HEK293 (cell line): ENCODE measurements around the gene AFF2.

Source experiments
- CTCF ChIA-PET: fragments of 350-600 bp; formaldehyde crosslinking; extraction: SDS; loops from one replicate; lab custom pipeline; 2021; ENCODE audit warnings: antibody characterized with exemption; lab: Yijun Ruan, JAX
- POLR2A ChIA-PET: fragments of 300-600 bp; formaldehyde crosslinking; extraction: SDS; loops from one replicate; lab custom pipeline; 2020; ENCODE audit warnings: antibody characterized with exemption, inconsistent platforms; lab: Yijun Ruan, JAX
- H3K27ac ChIP-seq: fragments of 200-500 bp; sonication (Bioruptor generic); 2 replicates; pipeline ENCODE4 v1.5.1; 2014; ENCODE audit warnings: low read depth, low read length, control low read depth, inconsistent platforms; ENCODE audit errors: extremely low read depth
- H3K36me3 ChIP-seq, 2 experiments: fragments of 200-500 bp in 1 of 2; sonication (Bioruptor generic) in 1 of 2; 1 replicate in 1 of 2; 2 replicates in 1 of 2; pipeline ENCODE4 v1.5.1; 2014 to 2017; ENCODE audit warnings: inconsistent platforms in 2 of 2, low read length in 2 of 2; ENCODE audit not compliant: control insufficient read depth in 2 of 2, insufficient read depth in 1 of 2
- H3K4me1 ChIP-seq: fragments of 200-500 bp; sonication (Bioruptor generic); 2 replicates; pipeline ENCODE4 v1.5.1; 2014; ENCODE audit warnings: mild to moderate bottlenecking, low read length, inconsistent platforms; ENCODE audit not compliant: control insufficient read depth, insufficient read depth
- H3K4me3 ChIP-seq: 2 replicates; pipeline ENCODE4 v1.5.1; 2011; ENCODE audit warnings: low read depth, mild to moderate bottlenecking, control low read depth, low read length, moderate library complexity
- H3K9me3 ChIP-seq: fragments of 200-500 bp; sonication (Bioruptor generic); 2 replicates; pipeline ENCODE4 v1.5.1; 2014; ENCODE audit warnings: low read depth, low read length, inconsistent platforms; ENCODE audit not compliant: control insufficient read depth, insufficient read depth
- GLI2 ChIP-seq: fragments of 450-650 bp; formaldehyde crosslinking; IDR thresholded peaks from 2 replicates; pipeline ENCODE4; 2017; ENCODE audit warnings: missing biosample characterization, missing genetic modification characterization, low read depth, borderline replicate concordance
- GLIS1 ChIP-seq: fragments of 450-650 bp; formaldehyde crosslinking; IDR thresholded peaks from 2 replicates; pipeline ENCODE4 v1.5.1; 2016; ENCODE audit warnings: missing biosample characterization, missing genetic modification characterization
- KLF10 ChIP-seq: fragments of 450-650 bp; IDR thresholded peaks from 2 replicates; pipeline ENCODE4 v1.5.1; 2018; ENCODE audit warnings: missing biosample characterization, mild to moderate bottlenecking, missing genetic modification characterization
- RBAK ChIP-seq: fragments of 450-650 bp; formaldehyde crosslinking; IDR thresholded peaks from 2 replicates; pipeline ENCODE4 v1.5.1; 2016; ENCODE audit warnings: missing biosample characterization, missing genetic modification characterization
- SALL2 ChIP-seq: fragments of 450-650 bp; formaldehyde crosslinking; IDR thresholded peaks from 2 replicates; pipeline ENCODE4 v1.5.0; 2017; ENCODE audit warnings: missing biosample characterization, mild to moderate bottlenecking, missing genetic modification characterization, borderline replicate concordance
- SETDB1 ChIP-seq: IDR thresholded peaks from one replicate; pipeline ENCODE4 v1.6.1; 2017; ENCODE audit warnings: mild to moderate bottlenecking, low read length, moderate library complexity, mixed read lengths; ENCODE audit not compliant: insufficient read length
- YY1 ChIP-seq: fragments of 450-650 bp; formaldehyde crosslinking; IDR thresholded peaks from 2 replicates; pipeline ENCODE4 v1.5.1; 2018; ENCODE audit warnings: missing biosample characterization, missing genetic modification characterization
- ZBTB1 ChIP-seq: fragments of 450-650 bp; formaldehyde crosslinking; IDR thresholded peaks from 2 replicates; pipeline ENCODE4 v1.5.1; 2016; ENCODE audit warnings: missing biosample characterization, missing genetic modification characterization
- ZBTB17 ChIP-seq: fragments of 450-650 bp; formaldehyde crosslinking; IDR thresholded peaks from 2 replicates; pipeline ENCODE4 v1.5.1; 2016; ENCODE audit warnings: missing biosample characterization, missing genetic modification characterization
- ZNF146 ChIP-seq: fragments of 450-650 bp; formaldehyde crosslinking; IDR thresholded peaks from 2 replicates; pipeline ENCODE4 v1.5.1; 2016; ENCODE audit warnings: missing biosample characterization, missing genetic modification characterization
- ZNF19 ChIP-seq: fragments of 450-650 bp; formaldehyde crosslinking; IDR thresholded peaks from 2 replicates; pipeline ENCODE4; 2016; ENCODE audit warnings: missing biosample characterization, missing genetic modification characterization, low read depth
- ZNF501 ChIP-seq: fragments of 450-650 bp; formaldehyde crosslinking; IDR thresholded peaks from 2 replicates; pipeline ENCODE4 v1.5.1; 2016; ENCODE audit warnings: missing biosample characterization, missing genetic modification characterization
- ZNF571 ChIP-seq: fragments of 450-650 bp; formaldehyde crosslinking; IDR thresholded peaks from 2 replicates; pipeline ENCODE4 v1.5.0; 2017; ENCODE audit warnings: missing biosample characterization, missing genetic modification characterization
- ZNF664 ChIP-seq: fragments of 450-650 bp; formaldehyde crosslinking; IDR thresholded peaks from 2 replicates; pipeline ENCODE4 v1.5.1; 2016; ENCODE audit warnings: missing biosample characterization, missing genetic modification characterization
- ZNF670 ChIP-seq: fragments of 450-650 bp; formaldehyde crosslinking; IDR thresholded peaks from 2 replicates; pipeline ENCODE4 v1.5.1; 2016; ENCODE audit warnings: missing biosample characterization, missing genetic modification characterization, low read depth
- ZNF768 ChIP-seq: fragments of 450-650 bp; formaldehyde crosslinking; IDR thresholded peaks from 2 replicates; pipeline ENCODE4 v1.5.1; 2018; ENCODE audit warnings: missing biosample characterization, mild to moderate bottlenecking, missing genetic modification characterization
- ZNF776 ChIP-seq: fragments of 450-650 bp; formaldehyde crosslinking; IDR thresholded peaks from 2 replicates; pipeline ENCODE4 v1.5.0; 2017; ENCODE audit warnings: missing biosample characterization, missing genetic modification characterization, borderline replicate concordance
- TF ChIP-seq, protein P1 (sequence below): fragments of 450-650 bp; formaldehyde crosslinking; conservative IDR thresholded peaks from 2 replicates; pipeline ENCODE4 v1.5.1; 2016; ENCODE audit warnings: low read depth, missing biosample characterization, missing genetic modification characterization
- TF ChIP-seq, protein P2 (sequence below): fragments of 450-650 bp; formaldehyde crosslinking; IDR thresholded peaks from 2 replicates; pipeline ENCODE4 v1.5.1; 2016; ENCODE audit warnings: missing biosample characterization, missing genetic modification characterization
- TF ChIP-seq, protein P3 (sequence below): fragments of 450-650 bp; formaldehyde crosslinking; IDR thresholded peaks from 2 replicates; pipeline ENCODE4; 2016; ENCODE audit warnings: missing biosample characterization, missing genetic modification characterization

Gene AFF2

DNA sequence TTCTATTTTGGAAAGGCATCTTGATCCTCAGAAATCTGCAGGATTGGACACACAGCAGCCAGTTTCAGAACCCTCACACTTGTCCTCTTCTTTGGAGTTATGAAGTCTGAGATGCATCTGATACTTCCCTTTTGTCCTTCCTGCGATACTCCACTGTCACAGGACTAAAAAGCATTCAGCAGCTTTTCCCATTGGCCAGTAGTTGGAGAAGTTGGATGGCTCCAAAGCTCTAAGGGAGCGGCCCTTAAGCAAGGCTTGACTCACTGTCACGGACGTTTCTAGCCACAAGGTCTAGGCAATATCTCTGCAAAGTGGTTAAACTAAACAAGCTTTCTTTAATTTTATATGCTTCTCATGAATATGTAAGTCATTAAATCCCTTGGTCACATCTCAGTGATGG, 417.0 kb downstream of the AFF2 start:
- Histone ChIP-seq H3K4me3 (no peak overlapping the region), H3K36me3 (no peaks in the 10 kb centered on the region), H3K4me1 (no peaks in the 10 kb centered on the region), H3K27ac (no peak overlapping the region), H3K9me3 (no peaks in the 10 kb centered on the region)
- TF ChIP-seq SETDB1 (no peak), ZNF571 (tag by site-specific recombination) (no peak), ZNF768 (tag by site-specific recombination) (no peak), ZNF664 (tag by site-specific recombination) (no peak), ZBTB17 (no peak), ZBTB1 (tag by site-specific recombination) (no peak), RBAK (tag by site-specific recombination) (no peak), ZNF146 (tag by site-specific recombination) (no peak), ZNF19 (tag by site-specific recombination) (no peak), ZNF776 (tag by site-specific recombination) (no peak), ZNF501 (no peak), GLI2 (tag by site-specific recombination) (no peak), ZNF670 (tag by site-specific recombination) (no peak), YY1 (tag by site-specific recombination) (no peak), GLIS1 (no peak)
- TF ChIP-seq, protein P1, sequence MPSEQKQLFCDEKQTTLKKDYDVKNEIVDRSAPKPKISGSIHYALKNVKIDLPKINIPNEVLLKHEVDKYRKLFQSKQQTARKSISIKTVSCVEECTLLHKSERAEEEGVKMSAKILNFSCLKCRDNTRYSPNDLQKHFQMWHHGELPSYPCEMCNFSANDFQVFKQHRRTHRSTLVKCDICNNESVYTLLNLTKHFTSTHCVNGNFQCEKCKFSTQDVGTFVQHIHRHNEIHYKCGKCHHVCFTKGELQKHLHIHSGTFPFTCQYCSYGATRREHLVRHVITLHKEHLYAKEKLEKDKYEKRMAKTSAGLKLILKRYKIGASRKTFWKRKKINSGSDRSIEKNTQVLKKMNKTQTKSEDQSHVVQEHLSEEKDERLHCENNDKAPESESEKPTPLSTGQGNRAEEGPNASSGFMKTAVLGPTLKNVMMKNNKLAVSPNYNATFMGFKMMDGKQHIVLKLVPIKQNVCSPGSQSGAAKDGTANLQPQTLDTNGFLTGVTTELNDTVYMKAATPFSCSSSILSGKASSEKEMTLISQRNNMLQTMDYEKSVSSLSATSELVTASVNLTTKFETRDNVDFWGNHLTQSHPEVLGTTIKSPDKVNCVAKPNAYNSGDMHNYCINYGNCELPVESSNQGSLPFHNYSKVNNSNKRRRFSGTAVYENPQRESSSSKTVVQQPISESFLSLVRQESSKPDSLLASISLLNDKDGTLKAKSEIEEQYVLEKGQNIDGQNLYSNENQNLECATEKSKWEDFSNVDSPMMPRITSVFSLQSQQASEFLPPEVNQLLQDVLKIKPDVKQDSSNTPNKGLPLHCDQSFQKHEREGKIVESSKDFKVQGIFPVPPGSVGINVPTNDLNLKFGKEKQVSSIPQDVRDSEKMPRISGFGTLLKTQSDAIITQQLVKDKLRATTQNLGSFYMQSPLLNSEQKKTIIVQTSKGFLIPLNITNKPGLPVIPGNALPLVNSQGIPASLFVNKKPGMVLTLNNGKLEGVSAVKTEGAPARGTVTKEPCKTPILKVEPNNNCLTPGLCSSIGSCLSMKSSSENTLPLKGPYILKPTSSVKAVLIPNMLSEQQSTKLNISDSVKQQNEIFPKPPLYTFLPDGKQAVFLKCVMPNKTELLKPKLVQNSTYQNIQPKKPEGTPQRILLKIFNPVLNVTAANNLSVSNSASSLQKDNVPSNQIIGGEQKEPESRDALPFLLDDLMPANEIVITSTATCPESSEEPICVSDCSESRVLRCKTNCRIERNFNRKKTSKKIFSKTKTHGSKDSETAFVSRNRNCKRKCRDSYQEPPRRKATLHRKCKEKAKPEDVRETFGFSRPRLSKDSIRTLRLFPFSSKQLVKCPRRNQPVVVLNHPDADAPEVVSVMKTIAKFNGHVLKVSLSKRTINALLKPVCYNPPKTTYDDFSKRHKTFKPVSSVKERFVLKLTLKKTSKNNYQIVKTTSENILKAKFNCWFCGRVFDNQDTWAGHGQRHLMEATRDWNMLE, result no peak
- TF ChIP-seq, all 188 proteins: peak for 0
- POLR2A ChIA-PET, result no interaction called here
- CTCF ChIA-PET, result interaction anchor here (1.1 kb wide), 1 partner anchor 11 kb away, joined by 4 read pairs; no protein-coding TSS in a partner anchor

DNA sequence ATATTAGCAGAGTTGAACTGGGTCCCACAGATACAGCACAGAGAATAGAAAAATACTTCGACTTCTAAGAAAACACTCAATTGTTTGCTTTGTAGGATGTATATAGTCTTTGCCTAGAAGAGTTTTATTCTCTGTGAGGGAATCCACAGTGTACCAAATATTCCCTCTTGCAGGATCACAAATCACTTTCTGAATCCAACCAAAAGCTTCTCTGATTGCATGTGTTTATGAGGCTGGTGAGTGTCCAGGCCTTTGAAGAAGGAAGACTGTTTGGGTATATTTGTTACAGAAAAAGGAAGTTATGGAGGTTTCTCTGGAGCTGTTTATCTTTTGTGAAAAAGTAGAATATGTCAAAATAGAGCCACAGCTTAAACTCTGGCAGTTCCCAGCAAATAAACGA, 423.2 kb downstream of the AFF2 start:
- Histone ChIP-seq H3K9me3 (no peaks in the 10 kb centered on the region; the same call in 1 of the 2 replicates), H3K27ac (no peak overlapping the region), H3K4me3 (no peak overlapping the region), H3K4me1 (no peaks in the 10 kb centered on the region), H3K36me3 (no peaks in the 10 kb centered on the region)
- ChIA-PET POLR2A (no interaction called here), CTCF (no interaction called here)
- TF ChIP-seq, protein P2, sequence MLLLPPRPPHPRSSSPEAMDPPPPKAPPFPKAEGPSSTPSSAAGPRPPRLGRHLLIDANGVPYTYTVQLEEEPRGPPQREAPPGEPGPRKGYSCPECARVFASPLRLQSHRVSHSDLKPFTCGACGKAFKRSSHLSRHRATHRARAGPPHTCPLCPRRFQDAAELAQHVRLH (tag by site-specific recombination), result no peak
- no peak for TF ChIP-seq SALL2 (tag by site-specific recombination)
- TF ChIP-seq KLF10 (tag by site-specific recombination), result no peak
- TF ChIP-seq, protein P3, sequence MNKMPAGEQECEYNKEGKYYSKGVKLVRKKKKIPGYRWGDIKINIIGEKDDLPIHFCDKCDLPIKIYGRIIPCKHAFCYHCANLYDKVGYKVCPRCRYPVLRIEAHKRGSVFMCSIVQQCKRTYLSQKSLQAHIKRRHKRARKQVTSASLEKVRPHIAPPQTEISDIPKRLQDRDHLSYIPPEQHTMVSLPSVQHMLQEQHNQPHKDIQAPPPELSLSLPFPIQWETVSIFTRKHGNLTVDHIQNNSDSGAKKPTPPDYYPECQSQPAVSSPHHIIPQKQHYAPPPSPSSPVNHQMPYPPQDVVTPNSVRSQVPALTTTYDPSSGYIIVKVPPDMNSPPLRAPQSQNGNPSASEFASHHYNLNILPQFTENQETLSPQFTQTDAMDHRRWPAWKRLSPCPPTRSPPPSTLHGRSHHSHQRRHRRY (tag by site-specific recombination), result no peak
- no peak for TF ChIP-seq ZNF670 (tag by site-specific recombination)
